Sigmoid colon (tissue), 3 donors: ENCODE data around the gene ANKRD52.

Source experiments
- CTCF ChIP-seq, 4 experiments: fragments of 450-650 bp in 3 of 4; fragments of 200-600 bp in 1 of 4; IDR thresholded peaks; one replicate each; pipeline ENCODE4 v1.5.1; 2016 to 2019; ENCODE audit warnings: antibody characterized with exemption in 4 of 4, mild to moderate bottlenecking in 3 of 4, moderate library complexity in 2 of 4
- POLR2A ChIP-seq, 2 donors: fragments of 450-650 bp; IDR thresholded peaks; one replicate each; pipeline ENCODE4 v1.6.1; 2016; ENCODE audit warnings: antibody characterized with exemption in 2 of 2, mild to moderate bottlenecking in 2 of 2, moderate library complexity in 2 of 2

- TF ChIP-seq CTCF (IDR thresholded peaks at IDR 0.05) (no peak), POLR2A (IDR thresholded peaks at IDR 0.05) (no peak)
Measured at GRCh38 chr12:56243731-56244181, 14.4 kb downstream of the ANKRD52 start.
